HL-60 (cell line): Measurements from ENCODE around the gene CORO2A.

Experiments used
- DNase-seq, 2 experiments: peaks; one replicate each; pipeline ENCODE4 v3.0.0-alpha.2; 2010 to 2020; ENCODE audit warnings: low read depth in 1 of 2, low spot score in 1 of 2
- H3K27ac ChIP-seq: fragments of 250-450 bp; sonication (Bioruptor Pico); replicated peaks from 2 replicates; pipeline ENCODE4 v1.5.1; 2020; ENCODE audit warnings: mild to moderate bottlenecking, moderate library complexity
- H3K27me3 ChIP-seq: fragments of 250-450 bp; sonication (Bioruptor Pico); 2 replicates; pipeline ENCODE4 v1.5.1; 2021; ENCODE audit warnings: mild to moderate bottlenecking, moderate library complexity; ENCODE audit not compliant: insufficient read depth, poor library complexity, severe bottlenecking
- H3K4me3 ChIP-seq: replicated peaks from 2 replicates; pipeline ENCODE4 v1.5.1; 2011; ENCODE audit warnings: mild to moderate bottlenecking, control low read depth, low read length; ENCODE audit not compliant: insufficient read depth
- CTCF ChIP-seq: IDR thresholded peaks from one replicate; pipeline ENCODE4 v1.5.1; 2011; ENCODE audit warnings: low read length, control low read depth, inconsistent platforms; ENCODE audit not compliant: insufficient read depth
- GABPA ChIP-seq: IDR thresholded peaks from 2 replicates; pipeline ENCODE4 v1.6.1; 2012; ENCODE audit warnings: low read depth
- POLR2AphosphoS5 ChIP-seq: IDR thresholded peaks from 2 replicates; pipeline ENCODE4 v1.6.1; 2012; ENCODE audit warnings: low read depth
- REST ChIP-seq: IDR thresholded peaks from 2 replicates; pipeline ENCODE4 v1.6.1; 2012; ENCODE audit warnings: low read depth; ENCODE audit not compliant: insufficient replicate concordance
- SPI1 ChIP-seq: IDR thresholded peaks from 2 replicates; pipeline ENCODE4 v1.6.1; 2012; ENCODE audit warnings: low read depth, mild to moderate bottlenecking, borderline replicate concordance

The CORO2A gene

GRCh38 chr9:98222885-98223691 is 30.7 kb upstream of the CORO2A start:
- TF ChIP-seq GABPA (no peak), CTCF (no peak), REST (no peak), SPI1 (no peak), POLR2AphosphoS5 (no peak)
- no peak for DNase-seq
- no peak overlapping the region for H3K27ac ChIP-seq
- H3K4me3 ChIP-seq = no peak overlapping the region
- no peaks in the 10 kb centered on the region for H3K27me3 ChIP-seq

GRCh38 chr9:98220911-98221310 is 28.5 kb upstream of the CORO2A start:
- no peak overlapping the region for H3K4me3 ChIP-seq
- no peak for DNase-seq
- no peak for TF ChIP-seq CTCF
- TF ChIP-seq SPI1 = no peak
- TF ChIP-seq POLR2AphosphoS5 = no peak
- TF ChIP-seq REST = no peak
- no peak for TF ChIP-seq GABPA
- no peak overlapping the region for H3K27ac ChIP-seq
- H3K27me3 ChIP-seq = no peaks in the 10 kb centered on the region

- no peak for DNase-seq
- TF ChIP-seq REST = no peak
- no peak for TF ChIP-seq GABPA
- TF ChIP-seq POLR2AphosphoS5 = no peak
- no peak for TF ChIP-seq SPI1
- no peak for TF ChIP-seq CTCF
- H3K27me3 ChIP-seq = no peaks in the 10 kb centered on the region
- no peak overlapping the region for H3K27ac ChIP-seq
- no peak overlapping the region for H3K4me3 ChIP-seq
Measured at GRCh38 chr9:98219794-98220370, 27.4 kb upstream of the CORO2A start.
